H1 (cell line): ENCODE results near the gene CHRNA1. TPM values are rescaled to one million over a fixed set of nuclear protein-coding genes. Genes with fewer than 3 reads are reported as not detected.
A peak's percentile ranks its signal among the peaks of the same experiment; 100 is the strongest.

Experiments
- CTCF ChIA-PET: fragments of 300-600 bp; sonication (Branson Sonifier 250); formaldehyde crosslinking; loops from one replicate; lab custom pipeline; 2021; ENCODE audit not compliant: partially characterized antibody; lab: Charles Lee
- POLR2A ChIA-PET: fragments of 300-600 bp; sonication (Branson Sonifier 250); formaldehyde crosslinking; loops from one replicate; lab custom pipeline; 2021; ENCODE audit warnings: inconsistent platforms; ENCODE audit not compliant: partially characterized antibody; lab: Charles Lee
- DNase-seq, 2 experiments: peaks; one replicate each; pipeline versions ENCODE4 v3.0.0 to v3.0.0-alpha.2; 2010 to 2022; ENCODE audit warnings: low spot score in 2 of 2, low read depth in 1 of 2, mixed read lengths in 1 of 2
- FAIRE-seq: peaks from 2 replicates; lab custom pipeline; 2011; peaks lifted over from hg19 to GRCh38; lab: Jason Lieb, UNC
- H2AFZ ChIP-seq: 2 replicates; pipeline ENCODE4 v1.8.1; 2012; ENCODE audit warnings: low read length, inconsistent platforms
- H2AK5ac ChIP-seq: 2 replicates; pipeline ENCODE4 v1.6.1; 2013; ENCODE audit warnings: low read depth, low read length
- H2BK120ac ChIP-seq: replicated peaks from 2 replicates; pipeline ENCODE3; 2013; ENCODE audit warnings: low read depth, low read length, inconsistent platforms
- H2BK12ac ChIP-seq: 2 replicates; pipeline ENCODE4 v1.6.1; 2013; ENCODE audit warnings: low read depth, low read length
- H2BK15ac ChIP-seq: 2 replicates; pipeline ENCODE4 v1.6.1; 2013; ENCODE audit warnings: low read length
- H2BK20ac ChIP-seq: 2 replicates; pipeline ENCODE4 v1.6.1; 2013; ENCODE audit warnings: low read length
- H2BK5ac ChIP-seq: 2 replicates; pipeline ENCODE4 v1.6.1; 2013; ENCODE audit warnings: low read depth, low read length
- H3K14ac ChIP-seq: 2 replicates; pipeline ENCODE4 v1.6.1; 2013; ENCODE audit warnings: inconsistent platforms; ENCODE audit not compliant: insufficient read length
- H3K18ac ChIP-seq: 2 replicates; pipeline ENCODE4 v1.6.1; 2013; ENCODE audit warnings: low read length; ENCODE audit errors: extremely low read depth
- H3K23ac ChIP-seq: 2 replicates; pipeline ENCODE4 v1.6.1; 2013; ENCODE audit warnings: inconsistent platforms; ENCODE audit not compliant: insufficient read length
- H3K23me2 ChIP-seq: 2 replicates; pipeline ENCODE4 v1.6.1; 2013; ENCODE audit warnings: low read depth, low read length
- H3K27ac ChIP-seq: 2 replicates; pipeline ENCODE4 v1.6.1; 2011; ENCODE audit warnings: low read depth, low read length, inconsistent platforms
- H3K27me3 ChIP-seq, 4 experiments: replicated peaks in 1 of 4; 1 replicate in 1 of 4; 2 replicates in 3 of 4; pipeline versions ENCODE4 v1.6.1 to v1.8.1; 2011 to 2013; ENCODE audit warnings: low read length in 3 of 4, mild to moderate bottlenecking in 3 of 4, inconsistent platforms in 2 of 4, mixed read lengths in 2 of 4, moderate library complexity in 1 of 4; ENCODE audit not compliant: control insufficient read depth in 3 of 4, insufficient read depth in 3 of 4; ENCODE audit errors: extremely low read depth in 1 of 4
- H3K36me3 ChIP-seq, 4 experiments: 2 replicates each; pipeline versions ENCODE4 v1.6.1 to v1.8.1; 2011 to 2013; ENCODE audit warnings: mild to moderate bottlenecking in 4 of 4, low read length in 3 of 4, moderate library complexity in 2 of 4, control low read depth in 1 of 4, inconsistent platforms in 1 of 4; ENCODE audit not compliant: insufficient read depth in 4 of 4, control insufficient read depth in 2 of 4
- H3K4ac ChIP-seq: replicated peaks from 2 replicates; pipeline ENCODE3; 2013; ENCODE audit warnings: low read length, low read depth, mixed read lengths, inconsistent platforms; ENCODE audit not compliant: insufficient read length
- H3K4me1 ChIP-seq, 4 experiments: replicated peaks in 1 of 4; 1 replicate in 1 of 4; 2 replicates in 3 of 4; pipeline versions ENCODE4 v1.6.1 to v1.8.1; 2011 to 2013; ENCODE audit warnings: low read length in 3 of 4, inconsistent platforms in 2 of 4, mixed read lengths in 1 of 4; ENCODE audit not compliant: insufficient read depth in 4 of 4, control insufficient read depth in 3 of 4
- H3K4me2 ChIP-seq, 2 experiments: 2 replicates each; pipeline versions ENCODE4 v1.6.1 to v1.8.1; 2011 to 2013; ENCODE audit warnings: low read depth in 2 of 2, low read length in 2 of 2, control low read depth in 1 of 2, inconsistent platforms in 1 of 2, mild to moderate bottlenecking in 1 of 2; ENCODE audit not compliant: insufficient read depth in 1 of 2
- H3K4me3 ChIP-seq, 4 experiments: fragments of 200-600, 300-600 bp in 1 of 4; sonication (generic), shearing (Covaris generic), sonication (Bioruptor Twin) in 1 of 4; 2 replicates each; pipeline versions ENCODE4 v1.5.1 to v1.8.1; 2011 to 2016; ENCODE audit warnings: low read length in 4 of 4, low read depth in 3 of 4, control low read depth in 2 of 4, inconsistent platforms in 2 of 4, mild to moderate bottlenecking in 2 of 4, mixed read lengths in 1 of 4, moderate library complexity in 1 of 4; ENCODE audit not compliant: insufficient read depth in 2 of 4; ENCODE audit errors: extremely low read depth in 1 of 4
- H3K56ac ChIP-seq: replicated peaks from 2 replicates; pipeline ENCODE3; 2013; ENCODE audit warnings: low read depth, mild to moderate bottlenecking, mixed read lengths, low read length, inconsistent platforms; ENCODE audit not compliant: insufficient read length
- H3K79me1 ChIP-seq: 2 replicates; pipeline ENCODE4 v1.6.1; 2013; ENCODE audit warnings: low read depth, low read length, control low read depth
- H3K79me2 ChIP-seq, 2 experiments: 2 replicates each; pipeline versions ENCODE4 v1.6.1 to v1.8.1; 2012 to 2013; ENCODE audit warnings: low read length in 2 of 2, mild to moderate bottlenecking in 2 of 2, inconsistent platforms in 1 of 2; ENCODE audit not compliant: insufficient read depth in 2 of 2, control insufficient read depth in 1 of 2
- H3K9ac ChIP-seq, 4 experiments: replicated peaks in 1 of 4; 1 replicate in 1 of 4; 2 replicates in 3 of 4; pipeline versions ENCODE4 v1.6.1 to v1.8.1; 2011 to 2013; ENCODE audit warnings: low read depth in 3 of 4, low read length in 3 of 4, control low read depth in 2 of 4, mild to moderate bottlenecking in 2 of 4, moderate library complexity in 2 of 4, inconsistent platforms in 1 of 4; ENCODE audit errors: extremely low read depth in 1 of 4
- H3K9me3 ChIP-seq, 2 experiments: 2 replicates each; pipeline versions ENCODE4 v1.6.1 to v1.8.1; 2012 to 2013; ENCODE audit warnings: mild to moderate bottlenecking in 2 of 2, moderate library complexity in 2 of 2, control low read depth in 1 of 2, inconsistent platforms in 1 of 2, low read depth in 1 of 2, low read length in 1 of 2, mixed read lengths in 1 of 2; ENCODE audit not compliant: insufficient read depth in 2 of 2
- H4K20me1 ChIP-seq, 2 experiments: replicated peaks in 1 of 2; 2 replicates each; pipeline versions ENCODE3 to v1.8.1; 2011 to 2013; ENCODE audit warnings: inconsistent platforms in 2 of 2, low read length in 2 of 2, mild to moderate bottlenecking in 1 of 2; ENCODE audit not compliant: insufficient read depth in 2 of 2, control insufficient read depth in 1 of 2
- H4K5ac ChIP-seq: 2 replicates; pipeline ENCODE4 v1.6.1; 2013; ENCODE audit warnings: low read length, low read depth, mixed read lengths, inconsistent platforms; ENCODE audit not compliant: insufficient read length
- H4K8ac ChIP-seq: 2 replicates; pipeline ENCODE4 v1.8.0; 2013; ENCODE audit warnings: mild to moderate bottlenecking, moderate library complexity, low read length, inconsistent platforms; ENCODE audit not compliant: insufficient read depth; ENCODE audit errors: extremely low read depth
- H4K91ac ChIP-seq: replicated peaks from 2 replicates; pipeline ENCODE3; 2013; ENCODE audit warnings: low read length, mixed read lengths, inconsistent platforms; ENCODE audit not compliant: insufficient read length
- NANOG ChIP-seq: IDR thresholded peaks from 2 replicates; pipeline ENCODE4 v1.6.1; 2011; ENCODE audit warnings: low read length, low read depth, mild to moderate bottlenecking, inconsistent platforms; ENCODE audit not compliant: insufficient read depth, poor library complexity, severe bottlenecking
- RBBP5 ChIP-seq: IDR thresholded peaks from 2 replicates; pipeline ENCODE4 v1.7.1; 2012; ENCODE audit warnings: low read depth, mild to moderate bottlenecking, inconsistent platforms, low read length, moderate library complexity, borderline replicate concordance
- WGBS, 2 experiments: shearing (Covaris generic) in 1 of 2; methylation state at CpG; one replicate each; pipeline versions ENCODE4 v1.1.6 to v1.1.7; 2013 to 2015; ENCODE audit warnings: low lambda C conversion rate in 2 of 2, mixed read lengths in 2 of 2, inconsistent platforms in 1 of 2, low coverage in 1 of 2, missing lambda C conversion rate in 1 of 2; ENCODE audit not compliant: insufficient replicate concordance in 2 of 2, insufficient coverage in 1 of 2, insufficient read length in 1 of 2; ENCODE audit errors: extremely low coverage in 1 of 2, missing lambda C conversion rate in 1 of 2; 5-methylcytosine and 5-hydroxymethylcytosine counted together
- polyA plus RNA-seq, 7 experiments: library from polyadenylated mRNA; depleted of rRNA in 3 of 7; stranded (reverse) in 5 of 7; unstranded in 2 of 7; fragments of >200 nt in 5 of 7; fragments of 200-250 nt in 2 of 7; gene quantifications; 1 replicate in 5 of 7; 2 replicates in 1 of 7; 4 replicates in 1 of 7; pipeline versions ENCODE4 v1.2.1 to v1.2.3, GENCODE V29; 2011 to 2013; ENCODE audit warnings: missing spikeins in 2 of 7, mixed read lengths in 2 of 7
- total RNA-seq: library from RNA; stranded (reverse); fragmentation: NEBNext Ultra II Directional; extraction: Animal tissue kit (Norgen Biotek cat#: 25700); gene quantifications from 2 replicates; pipeline ENCODE4 v1.2.1, GENCODE V29; 2021

CHRNA1 gene
- total and polyA plus RNA-seq, 2 of the 8 experiments (the other 6 are each of a cell fraction or from before 2014, with no cell fraction given): 0.11 to 0.15 TPM

DNA sequence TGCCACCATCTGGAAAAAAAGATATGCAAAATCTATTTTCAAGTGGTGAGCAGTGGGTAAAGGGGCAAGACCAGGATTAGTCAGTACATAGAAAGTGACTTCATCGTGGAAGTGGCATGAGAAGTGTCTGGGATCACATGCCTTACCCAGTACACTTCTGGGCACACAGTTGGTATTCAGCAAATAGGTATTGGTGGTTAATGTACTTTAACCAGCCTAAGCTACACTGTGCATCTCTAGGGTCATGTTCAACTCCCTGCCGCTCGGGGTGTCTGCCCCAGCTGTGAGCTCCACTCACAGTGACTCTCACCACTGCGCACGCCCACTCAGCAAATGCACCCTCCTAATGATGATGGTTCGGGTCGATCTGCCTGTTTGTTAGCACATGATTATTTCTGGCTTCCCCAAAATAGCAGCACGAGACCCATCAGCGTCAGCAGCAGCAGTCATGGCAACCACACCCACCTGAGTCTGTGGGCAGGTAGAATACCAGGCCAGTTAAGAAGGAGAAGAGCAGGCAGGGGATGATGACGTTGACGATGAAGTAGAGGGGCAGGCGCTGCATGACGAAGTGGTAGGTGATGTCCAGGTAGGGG lies 11.1 kb downstream of the CHRNA1 start:
- 91% methylated on average over 13 of the region's 13 CpGs; no CpG with 5 or more reads in 1 of the 2 experiments for WGBS, 2 experiments
- no peak for FAIRE-seq
- TF ChIP-seq RBBP5 (no peak), NANOG (no peak)

More for the DNA sequence above, 11.1 kb downstream of the CHRNA1 start:
- Histone ChIP-seq H3K4me1 (peaks cover 0 to 2% (median 1%) of the 10 kb centered on the region in 4 experiments; a peak in 3 of 7 replicates), H2BK20ac (no peak overlapping the region), H4K8ac (no peak overlapping the region), H3K27ac (no peak overlapping the region), H4K5ac (no peak overlapping the region), H2AK5ac (0 out of 2 replicates have a peak overlapping the region, but pooled peaks have one; percentile 2), H4K20me1 (no peaks in the 10 kb centered on the region), H3K36me3 (no peaks in the 10 kb centered on the region), H3K14ac (no peak overlapping the region), H3K23ac (no peak overlapping the region), H3K18ac (no peak overlapping the region), H2AFZ (0 out of 2 replicates have a peak overlapping the region, but pooled peaks have one; percentile 38), H3K23me2 (no peaks in the 10 kb centered on the region), H2BK120ac (no peak overlapping the region), H3K4me3 (no peak overlapping the region), H3K4ac (no peak overlapping the region), H4K91ac (no peak overlapping the region), H3K79me1 (no peaks in the 10 kb centered on the region), H2BK5ac (no peak overlapping the region), H3K9me3 (no peaks in the 10 kb centered on the region), H3K4me2 (no peak overlapping the region), H3K56ac (no peak overlapping the region), H3K27me3 (no peaks in the 10 kb centered on the region), H3K9ac (no peak overlapping the region), H2BK15ac (no peak overlapping the region), H2BK12ac (no peak overlapping the region), H3K79me2 (no peaks in the 10 kb centered on the region)
- no peak for DNase-seq
- CTCF ChIA-PET: interaction anchor here (0.8 to 1.8 kb wide), 7 partner anchors 10 to 231 kb away, joined by 3 to 5 read pairs (median 4); partner anchors contain the start of gene CHRNA1
- POLR2A ChIA-PET: interaction anchor here (1.5 kb wide), 1 partner anchor 19 kb away, joined by 8 read pairs; no protein-coding TSS in a partner anchor
